Rectal smooth muscle tissue (tissue), 1 donor: Measurements from ENCODE around the gene RPLP2.
A peak's percentile ranks its signal among the peaks of the same experiment; 100 is the strongest.

Experiments used
- H3K27ac ChIP-seq: one replicate; pipeline ENCODE4 v1.7.0; 2013; ENCODE audit warnings: low read depth, low read length, inconsistent platforms
- H3K27me3 ChIP-seq: one replicate; pipeline ENCODE4 v1.7.0; 2013; ENCODE audit warnings: low read length; ENCODE audit not compliant: control insufficient read depth, insufficient read depth
- H3K36me3 ChIP-seq: one replicate; pipeline ENCODE4 v1.7.0; 2013; ENCODE audit warnings: low read length; ENCODE audit not compliant: control insufficient read depth, insufficient read depth
- H3K4me1 ChIP-seq: one replicate; pipeline ENCODE4 v1.7.0; 2013; ENCODE audit warnings: low read length; ENCODE audit not compliant: control insufficient read depth, insufficient read depth
- H3K4me3 ChIP-seq: one replicate; pipeline ENCODE4 v1.7.0; 2013; ENCODE audit warnings: low read length
- H3K9ac ChIP-seq: one replicate; pipeline ENCODE4 v1.7.0; 2013; ENCODE audit warnings: low read length

The RPLP2 gene

DNA sequence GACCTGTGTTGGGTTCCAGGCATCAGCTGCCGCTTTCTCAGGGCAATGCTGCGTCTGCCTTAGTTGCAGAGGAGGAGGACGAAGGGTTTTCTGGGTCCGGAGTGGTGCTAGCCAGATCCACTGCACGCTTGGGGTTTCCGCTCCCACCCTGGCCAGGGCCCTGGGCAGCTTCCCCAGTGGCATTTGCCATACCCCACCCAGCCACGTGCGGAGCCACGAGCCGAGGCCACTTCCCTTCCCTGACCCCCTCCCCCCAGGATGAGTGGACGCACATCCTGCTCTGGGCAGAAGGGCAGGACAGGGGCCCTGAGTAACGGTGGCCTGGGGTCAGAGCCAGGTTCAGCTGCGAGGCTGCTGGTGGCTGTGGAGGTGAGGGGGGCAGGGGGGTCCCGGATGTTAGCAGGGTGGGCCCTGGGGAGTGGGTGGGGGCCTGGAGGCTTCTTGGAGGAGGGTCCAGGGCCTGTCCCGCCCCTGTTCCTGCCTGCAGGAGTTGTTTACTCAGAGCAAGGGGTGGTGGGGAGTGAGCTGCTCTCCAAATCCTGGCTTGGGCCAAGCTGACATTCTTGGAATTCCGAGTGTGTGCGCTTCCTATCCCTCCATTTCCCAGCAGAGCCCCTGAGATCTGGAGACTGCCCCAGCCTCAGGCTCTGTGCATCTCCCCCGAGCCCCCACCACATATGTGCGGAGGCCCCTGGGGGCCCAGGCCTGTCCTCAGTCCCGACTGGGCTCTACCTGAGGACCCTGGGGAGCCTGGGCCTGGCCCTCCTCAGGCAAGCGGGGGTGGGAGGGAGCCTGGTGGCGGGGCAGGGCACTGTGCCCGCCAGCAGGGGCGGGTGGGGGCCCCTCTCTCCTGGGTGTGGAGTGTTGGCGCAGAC lies 34.3 kb downstream of the RPLP2 start:
- Histone ChIP-seq H3K4me3 (peak overlapping the region; percentile 79), H3K9ac (no peak overlapping the region), H3K27ac (peak overlapping the region; percentile 97), H3K4me1 (peaks cover 21% of the 10 kb centered on the region), H3K27me3 (peaks cover 4% of the 10 kb centered on the region), H3K36me3 (peaks cover 11% of the 10 kb centered on the region)

DNA sequence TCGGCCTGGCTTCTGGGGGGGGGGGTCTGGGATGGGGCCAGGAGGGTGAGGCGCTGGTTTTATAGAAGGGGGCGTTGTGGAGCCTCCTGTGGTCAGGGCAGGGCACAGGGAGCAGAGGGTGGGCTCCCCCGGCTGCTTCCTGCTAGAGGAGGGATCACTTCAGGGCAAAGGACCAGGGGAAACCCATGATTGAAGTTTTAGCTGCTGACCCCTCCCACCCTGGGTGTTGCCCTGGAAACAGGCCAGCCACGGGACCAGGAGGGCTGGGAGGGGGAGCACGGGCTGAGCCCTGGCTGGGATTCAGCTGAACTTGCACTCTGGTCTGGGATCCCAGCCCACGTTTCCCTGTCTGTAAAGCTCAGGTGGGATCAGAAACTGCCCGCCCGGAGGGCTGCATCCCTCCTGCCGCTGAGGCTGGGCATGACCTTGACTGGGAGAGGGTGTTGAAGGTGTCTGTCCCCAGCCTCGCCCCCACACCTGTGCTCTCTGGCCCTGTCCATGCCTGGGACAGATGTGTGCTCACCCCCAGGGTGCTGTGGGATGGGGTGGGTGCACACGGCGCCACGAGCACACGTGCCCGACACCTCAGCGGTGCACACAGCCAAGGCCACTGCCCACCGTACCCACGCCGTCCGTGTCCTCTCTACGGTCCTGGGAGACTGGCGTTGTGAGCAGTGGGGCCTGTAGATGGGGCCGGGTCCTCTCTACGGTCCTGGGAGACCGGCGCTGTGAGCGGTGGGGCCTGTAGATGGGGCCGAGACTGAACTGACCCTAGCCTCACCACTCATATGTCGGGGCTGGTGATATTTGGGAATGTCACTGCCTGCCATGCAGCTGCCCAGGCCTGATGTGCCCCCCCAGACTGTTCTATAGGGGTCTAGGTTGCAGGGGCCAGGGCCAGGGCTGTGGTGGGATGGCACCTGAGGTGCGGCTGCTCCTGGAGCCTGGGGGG lies 35.2 kb downstream of the RPLP2 start:
- Histone ChIP-seq H3K27ac (peak overlapping the region; percentile 97), H3K27me3 (peaks cover 4% of the 10 kb centered on the region), H3K4me1 (peaks cover 21% of the 10 kb centered on the region), H3K9ac (peak overlapping the region; percentile 30), H3K36me3 (peaks cover 3% of the 10 kb centered on the region), H3K4me3 (peak overlapping the region; percentile 41)

DNA sequence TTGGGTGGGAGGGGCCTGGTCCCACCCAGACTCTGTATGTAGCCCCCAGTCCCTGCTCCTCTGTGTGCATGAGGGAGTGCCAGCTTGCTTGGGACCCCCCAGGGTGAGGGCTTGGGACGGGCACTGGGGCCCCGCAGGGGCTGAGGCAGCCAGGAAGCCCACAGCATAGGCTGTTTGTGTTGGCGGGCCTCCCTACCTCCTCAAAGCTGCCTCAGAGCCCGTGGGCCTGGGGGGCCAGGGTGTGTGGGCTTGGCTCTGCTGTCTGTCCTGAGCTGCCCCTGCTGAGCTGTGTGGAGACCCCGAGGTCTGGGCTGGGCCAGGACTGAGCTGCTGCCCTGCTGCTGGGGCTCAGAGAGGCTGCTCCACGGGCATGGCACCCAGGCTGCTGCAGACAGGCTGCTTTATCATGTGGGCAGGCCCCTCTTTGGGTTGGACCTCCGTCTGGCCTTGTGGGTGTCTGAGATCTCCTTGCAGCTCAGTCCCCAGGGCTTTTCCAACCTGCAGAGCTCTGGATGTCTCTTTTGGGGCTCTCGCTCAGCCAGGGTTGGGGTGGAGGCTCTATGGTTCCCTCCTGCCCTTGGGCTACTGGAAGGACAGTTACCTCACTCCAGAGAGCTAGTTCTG lies 36.2 kb downstream of the RPLP2 start:
- Histone ChIP-seq H3K9ac (no peak overlapping the region), H3K27ac (no peak overlapping the region), H3K4me3 (no peak overlapping the region), H3K4me1 (peaks cover 17% of the 10 kb centered on the region), H3K27me3 (peaks cover 4% of the 10 kb centered on the region), H3K36me3 (no peaks in the 10 kb centered on the region)

DNA sequence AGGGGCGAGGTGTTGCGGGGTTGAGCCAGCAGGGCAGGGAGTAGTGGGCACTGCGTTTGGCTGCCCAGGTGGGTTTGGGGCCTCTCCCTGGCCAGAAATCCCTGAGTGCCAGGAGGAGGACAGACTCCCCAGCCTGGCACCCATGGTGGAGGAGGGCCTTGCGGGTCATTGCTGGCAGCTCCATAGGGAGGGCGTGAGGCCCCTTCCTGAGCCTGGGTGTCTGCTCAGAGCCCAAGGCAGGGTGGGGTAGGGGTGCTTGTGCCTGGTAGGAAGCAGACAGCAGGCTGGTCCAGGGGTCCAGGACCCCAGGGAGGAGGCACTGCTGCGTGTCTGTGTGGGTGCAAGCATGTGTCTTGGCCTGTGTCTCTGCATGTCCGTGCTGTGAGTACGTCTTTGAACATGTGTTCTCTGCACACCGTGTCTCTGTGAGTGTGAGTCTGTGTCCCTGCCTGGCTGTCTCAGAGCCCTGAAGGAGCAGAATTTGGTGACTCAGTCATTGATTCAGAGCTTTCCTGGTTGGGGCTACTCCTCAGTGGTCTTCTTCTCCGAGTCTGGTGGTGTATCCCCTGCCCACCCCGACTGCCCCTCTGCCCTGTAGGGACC lies 36.8 kb downstream of the RPLP2 start:
- H3K4me1 ChIP-seq = peaks cover 13% of the 10 kb centered on the region
- no peaks in the 10 kb centered on the region for H3K36me3 ChIP-seq
- H3K27ac ChIP-seq = no peak overlapping the region
- no peak overlapping the region for H3K9ac ChIP-seq
- no peak overlapping the region for H3K4me3 ChIP-seq
- H3K27me3 ChIP-seq = peaks cover 4% of the 10 kb centered on the region

DNA sequence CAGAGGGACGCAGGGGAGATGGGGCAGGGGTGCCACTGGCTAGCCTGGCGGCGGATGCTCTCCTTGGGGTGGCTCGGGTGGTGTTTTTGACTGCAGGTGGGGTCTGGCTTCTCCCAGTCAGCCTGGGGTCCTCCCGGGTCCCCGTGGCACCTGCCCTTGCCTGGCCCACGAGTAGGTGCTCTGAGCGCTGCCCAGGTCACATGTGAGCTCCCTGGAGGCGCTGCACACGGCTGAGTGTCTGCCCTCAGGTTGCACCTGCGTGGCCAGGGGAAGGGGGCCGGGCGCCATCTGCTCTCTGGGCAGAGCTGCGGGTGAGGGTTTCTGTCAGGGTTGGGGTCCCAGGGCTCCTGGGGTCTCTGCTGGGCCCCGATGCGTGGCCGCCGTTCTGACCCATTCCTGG lies 38.1 kb downstream of the RPLP2 start:
- H3K4me3 ChIP-seq = no peak overlapping the region
- no peak overlapping the region for H3K9ac ChIP-seq

DNA sequence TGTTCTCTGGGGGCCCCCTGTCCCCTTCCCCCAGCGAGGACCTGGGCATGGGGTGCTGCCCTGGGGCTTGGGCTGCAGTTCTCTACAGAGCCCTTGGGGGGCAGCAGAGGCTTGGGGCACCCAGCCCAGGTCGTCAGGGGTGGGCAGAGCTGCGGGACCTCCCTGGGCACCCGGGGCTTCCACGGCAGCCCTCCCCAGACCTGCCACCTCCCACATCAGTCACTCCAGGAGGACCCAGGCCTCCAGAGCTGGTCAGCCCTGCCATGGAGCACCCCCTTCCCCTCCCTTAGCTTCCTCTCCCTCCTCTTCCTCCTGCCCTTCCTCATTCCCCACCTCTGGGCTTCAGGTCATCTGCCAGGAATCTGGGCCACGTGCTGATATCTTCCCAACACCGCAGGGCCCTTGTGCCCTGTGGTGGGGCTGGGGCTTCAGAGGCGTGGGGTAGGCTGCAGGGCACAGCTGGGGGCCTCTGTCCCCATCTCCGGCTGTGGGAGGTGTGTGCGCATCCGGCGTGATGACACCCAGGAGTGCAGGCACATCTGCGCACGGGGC lies 38.7 kb downstream of the RPLP2 start:
- H3K27me3 ChIP-seq = peaks cover 4% of the 10 kb centered on the region
- H3K4me1 ChIP-seq = peaks cover 13% of the 10 kb centered on the region
- H3K9ac ChIP-seq = no peak overlapping the region
- no peaks in the 10 kb centered on the region for H3K36me3 ChIP-seq
- no peak overlapping the region for H3K27ac ChIP-seq
- H3K4me3 ChIP-seq = no peak overlapping the region

More for the DNA sequence above, 38.1 kb downstream of the RPLP2 start:
- Histone ChIP-seq H3K27me3 (peaks cover 4% of the 10 kb centered on the region), H3K27ac (no peak overlapping the region), H3K36me3 (no peaks in the 10 kb centered on the region), H3K4me1 (peaks cover 13% of the 10 kb centered on the region)

DNA sequence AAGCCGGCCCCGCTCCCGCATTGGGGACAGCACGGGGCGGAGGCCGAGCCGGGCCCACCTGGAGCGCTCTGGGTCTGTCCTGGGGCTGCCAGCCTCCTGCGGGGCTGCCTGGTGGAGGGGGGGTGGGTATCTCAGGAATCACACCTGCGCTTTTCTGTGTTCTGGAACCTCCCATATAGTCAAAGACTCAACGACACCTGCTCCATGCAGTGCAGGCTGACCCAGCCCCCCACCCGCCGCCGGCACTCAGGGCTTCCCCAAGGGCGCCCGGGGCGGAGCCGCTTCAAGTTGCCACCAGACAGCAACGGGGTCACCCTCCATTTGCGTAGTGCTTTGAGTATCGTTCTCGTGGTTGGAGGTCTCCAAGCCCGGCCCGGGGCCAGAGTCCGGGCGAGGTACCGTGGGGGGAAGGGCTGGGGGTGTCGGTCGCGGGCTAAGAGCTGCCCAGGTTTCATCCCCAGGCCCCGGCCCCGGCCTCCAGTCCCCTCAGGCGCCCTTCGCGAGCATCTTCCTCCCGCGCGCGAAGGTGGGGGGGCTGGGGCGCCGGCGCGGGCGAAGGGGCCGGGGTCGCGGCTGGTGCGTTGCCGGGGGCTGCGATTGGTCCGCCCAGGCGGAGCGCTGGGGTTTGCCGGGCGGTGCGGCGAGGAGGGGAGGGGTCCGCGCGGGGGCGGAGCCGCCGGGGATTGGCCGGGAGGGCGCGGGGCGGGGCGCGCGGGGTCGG lies 39.5 kb downstream of the RPLP2 start:
- H3K27me3 ChIP-seq = peaks cover 4% of the 10 kb centered on the region
- peak overlapping the region; percentile 46 for H3K4me3 ChIP-seq
- no peaks in the 10 kb centered on the region for H3K36me3 ChIP-seq
- no peak overlapping the region for H3K27ac ChIP-seq
- peaks cover 6% of the 10 kb centered on the region for H3K4me1 ChIP-seq
- H3K9ac ChIP-seq = no peak overlapping the region

DNA sequence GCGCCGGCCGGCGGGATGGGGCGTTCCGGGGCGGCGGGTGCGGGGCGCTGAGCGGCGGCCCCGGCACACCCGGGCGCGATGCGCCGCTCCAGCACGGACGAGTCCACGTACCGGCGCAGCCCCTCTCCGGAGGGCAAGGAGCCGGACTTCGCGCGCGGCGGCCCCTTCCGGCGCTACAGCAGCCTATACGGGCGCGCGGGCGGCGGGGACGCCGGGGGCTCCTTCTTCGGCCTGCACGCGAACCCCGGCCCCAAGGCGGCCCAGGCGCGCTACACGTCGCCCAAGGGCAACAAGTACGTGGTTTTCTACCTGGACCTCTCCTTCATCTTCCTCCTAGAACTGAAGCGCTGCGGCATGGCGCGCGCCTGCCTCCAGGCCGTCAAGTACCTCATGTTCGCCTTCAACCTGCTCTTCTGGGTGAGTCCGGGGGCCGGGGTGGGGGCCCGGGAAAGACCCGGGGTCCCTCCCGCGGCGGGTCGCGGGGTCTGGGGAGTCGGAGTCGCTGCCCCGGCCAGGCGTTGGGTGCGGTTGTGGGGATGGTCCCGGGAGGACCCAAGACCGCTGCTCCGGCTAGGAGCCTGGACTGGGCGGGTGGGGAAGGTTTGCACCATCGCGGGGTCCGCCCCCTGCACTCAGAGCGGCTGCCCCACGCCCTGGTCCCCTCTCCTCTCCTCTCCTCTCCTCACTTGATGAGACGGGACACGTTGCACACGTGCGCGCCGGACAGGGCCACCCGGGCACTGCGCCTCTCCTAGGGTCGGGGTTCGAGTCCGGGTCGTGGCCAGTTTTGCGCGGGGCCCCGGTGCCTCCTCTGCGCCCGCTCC lies 40.4 kb downstream of the RPLP2 start:
- no peak overlapping the region for H3K9ac ChIP-seq

DNA sequence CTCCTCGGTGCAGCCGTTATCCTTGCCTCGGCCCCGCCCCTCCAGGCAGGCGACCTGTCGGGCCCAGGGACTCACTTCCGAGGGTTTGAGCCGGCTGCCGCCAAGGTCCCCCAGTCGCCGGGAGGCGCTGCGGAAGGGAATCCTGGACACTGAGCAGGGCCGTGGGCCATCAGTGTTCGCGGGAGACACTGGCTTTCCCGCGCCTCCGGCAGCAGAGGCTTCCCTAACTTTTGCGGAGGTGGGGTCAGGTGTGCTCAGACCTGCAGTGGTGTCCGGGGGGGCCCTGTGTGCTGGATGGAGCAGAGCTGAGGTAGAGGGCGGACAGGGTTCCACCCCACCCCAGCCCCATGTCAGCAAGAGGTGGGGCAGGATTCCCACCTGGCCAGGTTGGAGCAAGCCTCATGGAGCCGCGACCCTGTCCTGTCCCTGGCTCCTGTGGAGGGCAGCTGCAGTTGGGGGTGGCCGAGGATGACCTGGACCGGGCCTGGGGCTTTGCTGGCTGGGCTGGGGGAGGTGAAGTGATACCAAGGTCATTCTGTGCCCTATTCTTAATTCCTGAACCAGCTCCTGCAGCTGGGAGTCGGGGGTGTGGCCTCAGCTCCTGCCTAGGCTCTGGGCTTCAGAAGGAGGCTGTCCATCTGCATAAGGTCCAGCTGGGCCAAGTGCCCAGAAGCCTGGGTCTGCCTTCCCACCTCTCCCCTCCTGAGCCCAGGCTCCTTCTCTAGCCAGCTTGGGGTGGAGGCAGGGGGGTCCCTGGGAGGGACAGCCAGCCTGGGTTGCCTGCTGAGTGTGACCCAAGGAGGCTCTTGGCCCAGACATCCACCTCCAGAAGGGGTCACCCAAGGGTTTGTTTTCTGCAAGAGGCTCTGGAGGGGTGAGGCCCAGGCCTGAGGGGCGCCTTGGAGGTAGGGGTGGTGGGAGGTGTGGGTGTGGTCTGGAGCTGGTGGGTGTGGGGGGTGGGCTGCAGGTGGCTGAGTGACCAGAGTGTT lies 41.3 kb downstream of the RPLP2 start:
- no peaks in the 10 kb centered on the region for H3K36me3 ChIP-seq
- no peak overlapping the region for H3K4me3 ChIP-seq
- no peaks in the 10 kb centered on the region for H3K4me1 ChIP-seq
- H3K27me3 ChIP-seq = peaks cover 4% of the 10 kb centered on the region
- no peak overlapping the region for H3K27ac ChIP-seq
- no peak overlapping the region for H3K9ac ChIP-seq

More for the DNA sequence above, 40.4 kb downstream of the RPLP2 start:
- Histone ChIP-seq H3K27me3 (peaks cover 4% of the 10 kb centered on the region), H3K4me3 (peak overlapping the region; percentile 41), H3K27ac (no peak overlapping the region), H3K36me3 (no peaks in the 10 kb centered on the region), H3K4me1 (no peaks in the 10 kb centered on the region)

DNA sequence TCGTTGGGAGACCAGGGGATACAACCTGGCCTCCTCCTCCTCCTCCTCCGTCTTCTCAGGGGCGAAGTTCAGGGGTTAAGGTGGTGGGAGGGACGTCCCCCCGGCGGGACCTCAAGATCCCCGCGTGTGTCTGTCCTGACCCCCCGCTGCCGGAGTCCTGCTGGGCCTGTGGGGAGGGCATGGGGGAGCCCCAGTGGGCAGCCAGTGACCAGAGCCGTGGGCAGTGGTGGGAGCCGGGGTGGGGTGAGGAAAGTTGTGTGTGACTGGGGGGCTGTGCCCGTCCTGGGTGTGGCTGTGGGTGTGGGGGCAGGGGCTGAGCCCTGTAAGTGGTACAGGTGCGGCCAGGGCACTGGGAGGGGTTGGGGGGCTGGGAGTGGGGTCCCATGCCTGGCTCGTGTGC lies 43.0 kb downstream of the RPLP2 start:
- Histone ChIP-seq H3K4me1 (no peaks in the 10 kb centered on the region), H3K36me3 (no peaks in the 10 kb centered on the region), H3K27me3 (peaks cover 4% of the 10 kb centered on the region), H3K9ac (no peak overlapping the region), H3K27ac (no peak overlapping the region), H3K4me3 (no peak overlapping the region)
